NCI-H345 treated with DMSO at 0.1 percent for 48 hours (cell line): ENCODE measurements around the gene ALLC.
"Not testable (repeated sequence)": the region's sequence is repeated elsewhere in the genome, so short reads cannot be mapped to it uniquely, and the experiment has no call there.

Source experiments
- DNase-seq: peaks from one replicate; lab custom pipeline; 2025; ENCODE audit not compliant: unreplicated experiment; lab: John Stamatoyannopoulos, UW

Gene ALLC

GRCh38 chr2:3626118-3626811, 31.7 kb upstream of the ALLC start:
- no peak for DNase-seq

GRCh38 chr2:3626812-3627499, 31.0 kb upstream of the ALLC start:
- DNase-seq = no peak

- no peak for DNase-seq
Observed at GRCh38 chr2:3627500-3628100, 30.4 kb upstream of the ALLC start.

GRCh38 chr2:3628241-3628679, 29.7 kb upstream of the ALLC start:
- DNase-seq = no peak

GRCh38 chr2:3628800-3629199, 29.2 kb upstream of the ALLC start:
- no peak for DNase-seq

GRCh38 chr2:3630631-3631030, 27.4 kb upstream of the ALLC start:
- DNase-seq = no peak

- no peak for DNase-seq
Observed at GRCh38 chr2:3631161-3631850, 26.7 kb upstream of the ALLC start.

- no peak for DNase-seq
Observed at GRCh38 chr2:3631851-3632659, 25.9 kb upstream of the ALLC start.

GRCh38 chr2:3633089-3633981, 24.7 kb upstream of the ALLC start:
- DNase-seq = no peak

- DNase-seq = no peak
Observed at GRCh38 chr2:3633982-3634595, 23.9 kb upstream of the ALLC start.

- no peak for DNase-seq
Observed at GRCh38 chr2:3634596-3635121, 23.3 kb upstream of the ALLC start.

- DNase-seq = no peak
Observed at GRCh38 chr2:3635171-3635974, 22.6 kb upstream of the ALLC start.

- not testable (repeated sequence) for DNase-seq
Observed at GRCh38 chr2:3635975-3636327, 22.0 kb upstream of the ALLC start.

- DNase-seq = no peak
Observed at GRCh38 chr2:3636586-3637310, 21.3 kb upstream of the ALLC start.

- DNase-seq = no peak
Observed at GRCh38 chr2:3637311-3637675, 20.7 kb upstream of the ALLC start.

GRCh38 chr2:3637692-3638455, 20.1 kb upstream of the ALLC start:
- no peak for DNase-seq

- no peak for DNase-seq
Observed at GRCh38 chr2:3638456-3638810, 19.6 kb upstream of the ALLC start.
